ENCODE results near the gene AP2A1. TPM values are rescaled to one million over a fixed set of nuclear protein-coding genes. Genes with fewer than 3 reads are reported as not detected.

The AP2A1 gene
- total and polyA plus RNA-seq, 2 experiments from 2014 or later, result 64.9 to 124 TPM

DNA sequence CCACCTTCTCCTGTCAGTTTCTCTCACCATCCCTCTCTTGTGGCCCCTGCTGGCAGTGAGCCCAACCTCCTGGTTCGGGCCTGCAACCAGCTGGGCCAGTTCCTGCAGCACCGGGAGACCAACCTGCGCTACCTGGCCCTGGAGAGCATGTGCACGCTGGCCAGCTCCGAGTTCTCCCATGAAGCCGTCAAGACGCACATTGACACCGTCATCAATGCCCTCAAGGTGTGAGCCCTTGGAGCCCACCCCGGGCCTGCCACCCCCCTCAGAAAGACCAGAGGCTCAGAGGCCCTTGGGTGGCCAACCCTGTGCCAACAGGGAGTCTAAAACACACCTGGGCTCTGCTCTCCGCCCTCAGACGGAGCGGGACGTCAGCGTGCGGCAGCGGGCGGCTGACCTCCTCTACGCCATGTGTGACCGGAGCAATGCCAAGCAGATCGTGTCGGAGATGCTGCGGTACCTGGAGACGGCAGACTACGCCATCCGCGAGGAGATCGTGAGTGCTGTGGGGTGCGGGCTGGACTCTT lies 32.5 kb downstream of the AP2A1 start:
- no peaks in the 10 kb centered on the region for H4K20me1 ChIP-seq (ENCODE audit: insufficient read depth)
- no peak overlapping the region for H2AFZ ChIP-seq
- no peak for TF ChIP-seq EZH2phosphoT487 (IDR thresholded peaks at IDR 0.05; ENCODE audit: insufficient read depth, low read depth)
- TF ChIP-seq EZH2 (IDR thresholded peaks at IDR 0.05; ENCODE audit: insufficient read depth, poor library complexity, severe bottlenecking), result no peak
- H3K4me2 ChIP-seq (ENCODE audit: unreplicated experiment), result no peak overlapping the region
- no peaks in the 10 kb centered on the region for H3K9me3 ChIP-seq (ENCODE audit: low read depth)
- H3K9ac ChIP-seq, result no peak overlapping the region
- no peaks in the 10 kb centered on the region for H3K27me3 ChIP-seq (replicated peaks; ENCODE audit: insufficient read depth)
- no peaks in the 10 kb centered on the region for H3K79me2 ChIP-seq (ENCODE audit: insufficient read depth)
- no peak overlapping the region for H3K4me3 ChIP-seq
- H3K4me1 ChIP-seq (ENCODE audit: insufficient read depth), result no peaks in the 10 kb centered on the region
- WGBS, 2 experiments (ENCODE audit: low coverage in 1 of 2, low lambda C conversion rate in 2 of 2, missing lambda C conversion rate in 2 of 2), result 85 to 88% methylated on average over 20 to 28 of the region's 28 CpGs
- H3K36me3 ChIP-seq (ENCODE audit: low read depth), result peaks cover 25% of the 10 kb centered on the region; the same call in 1 of the 2 replicates
- no peak overlapping the region for H3K27ac ChIP-seq
- no peaks in the 10 kb centered on the region for H3K9me2 ChIP-seq (ENCODE audit: insufficient read depth)
- H3F3A ChIP-seq (ENCODE audit: insufficient read depth), result no peaks in the 10 kb centered on the region
- DNase-seq, result no peak
- in situ Hi-C loops (cut with MboI), result no loop called here

DNA sequence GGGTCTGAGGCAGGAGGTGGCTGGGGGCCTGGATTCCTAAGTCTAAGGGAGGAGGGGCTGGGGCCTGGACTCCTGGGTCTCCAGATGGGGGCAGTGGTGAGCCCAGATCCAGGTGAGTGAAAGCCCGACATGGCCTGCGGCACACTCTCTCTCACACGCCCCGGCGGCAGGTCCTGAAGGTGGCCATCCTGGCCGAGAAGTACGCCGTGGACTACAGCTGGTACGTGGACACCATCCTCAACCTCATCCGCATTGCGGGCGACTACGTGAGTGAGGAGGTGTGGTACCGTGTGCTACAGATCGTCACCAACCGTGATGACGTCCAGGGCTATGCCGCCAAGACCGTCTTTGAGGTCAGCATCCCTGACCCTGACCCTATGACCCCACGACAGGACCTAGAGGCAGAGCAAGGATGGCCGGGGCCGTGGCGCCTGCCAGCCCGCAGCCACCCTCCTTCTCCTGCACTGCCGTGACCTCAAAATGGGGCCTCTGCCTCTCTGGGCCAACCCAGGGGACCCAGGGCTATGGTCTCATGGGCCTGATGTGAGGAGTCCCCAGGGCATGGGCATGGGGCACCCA lies 33.1 kb downstream of the AP2A1 start:
- no peaks in the 10 kb centered on the region for H3K27me3 ChIP-seq (replicated peaks; ENCODE audit: insufficient read depth)
- no peak overlapping the region for H3K27ac ChIP-seq
- no peak overlapping the region for H3K4me3 ChIP-seq
- no peaks in the 10 kb centered on the region for H3K9me2 ChIP-seq (ENCODE audit: insufficient read depth)
- DNase-seq, result no peak
- peaks cover 25% of the 10 kb centered on the region; the same call in 1 of the 2 replicates for H3K36me3 ChIP-seq (ENCODE audit: low read depth)
- H4K20me1 ChIP-seq (ENCODE audit: insufficient read depth), result no peaks in the 10 kb centered on the region
- H3K79me2 ChIP-seq (ENCODE audit: insufficient read depth), result no peaks in the 10 kb centered on the region
- no peak overlapping the region for H3K9ac ChIP-seq
- TF ChIP-seq EZH2 (IDR thresholded peaks at IDR 0.05; ENCODE audit: insufficient read depth, poor library complexity, severe bottlenecking) (no peak), EZH2phosphoT487 (IDR thresholded peaks at IDR 0.05; ENCODE audit: insufficient read depth, low read depth) (no peak)
- no peaks in the 10 kb centered on the region for H3F3A ChIP-seq (ENCODE audit: insufficient read depth)
- H2AFZ ChIP-seq, result no peak overlapping the region
- WGBS, 2 experiments (ENCODE audit: low coverage in 1 of 2, low lambda C conversion rate in 2 of 2, missing lambda C conversion rate in 2 of 2), result 92 to 93% methylated on average over 22 to 25 of the region's 25 CpGs
- in situ Hi-C loops (cut with MboI), result no loop called here
- no peaks in the 10 kb centered on the region for H3K9me3 ChIP-seq (ENCODE audit: low read depth)
- no peaks in the 10 kb centered on the region for H3K4me1 ChIP-seq (ENCODE audit: insufficient read depth)
- H3K4me2 ChIP-seq (ENCODE audit: unreplicated experiment), result no peak overlapping the region

DNA sequence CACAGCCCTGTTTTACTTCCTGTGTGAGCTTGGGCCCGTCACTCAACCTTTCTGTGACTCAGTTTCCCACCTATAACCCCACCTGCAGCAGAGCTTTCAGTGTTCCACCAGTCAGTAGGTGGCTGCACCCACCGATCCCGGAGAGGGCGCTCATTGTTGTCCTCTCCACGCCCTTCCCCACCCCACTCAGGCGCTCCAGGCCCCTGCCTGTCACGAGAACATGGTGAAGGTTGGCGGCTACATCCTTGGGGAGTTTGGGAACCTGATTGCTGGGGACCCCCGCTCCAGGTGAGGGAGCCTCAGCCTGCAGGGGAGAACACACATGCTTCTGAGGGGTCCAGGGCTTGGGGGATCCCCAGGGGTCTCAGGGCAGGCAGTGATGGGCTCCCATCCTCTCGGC lies 34.0 kb downstream of the AP2A1 start:
- Histone ChIP-seq H3K9ac (no peak overlapping the region), H3K27me3 (replicated peaks; ENCODE audit: insufficient read depth) (no peaks in the 10 kb centered on the region), H2AFZ (no peak overlapping the region), H3K4me3 (no peak overlapping the region), H3K9me3 (ENCODE audit: low read depth) (no peaks in the 10 kb centered on the region), H3K27ac (no peak overlapping the region), H3K79me2 (ENCODE audit: insufficient read depth) (no peaks in the 10 kb centered on the region), H3K9me2 (ENCODE audit: insufficient read depth) (no peaks in the 10 kb centered on the region), H4K20me1 (ENCODE audit: insufficient read depth) (no peaks in the 10 kb centered on the region), H3K4me2 (ENCODE audit: unreplicated experiment) (no peak overlapping the region), H3K36me3 (ENCODE audit: low read depth) (peaks cover 23% of the 10 kb centered on the region; the same call in 1 of the 2 replicates), H3F3A (ENCODE audit: insufficient read depth) (no peaks in the 10 kb centered on the region), H3K4me1 (ENCODE audit: insufficient read depth) (no peaks in the 10 kb centered on the region)
- 88 to 92% methylated on average over 8 to 9 of the region's 10 CpGs for WGBS, 2 experiments (ENCODE audit: low coverage in 1 of 2, low lambda C conversion rate in 2 of 2, missing lambda C conversion rate in 2 of 2)
- in situ Hi-C loops (cut with MboI), result no loop called here
- DNase-seq, result no peak
- TF ChIP-seq EZH2phosphoT487 (IDR thresholded peaks at IDR 0.05; ENCODE audit: insufficient read depth, low read depth) (no peak), EZH2 (IDR thresholded peaks at IDR 0.05; ENCODE audit: insufficient read depth, poor library complexity, severe bottlenecking) (no peak)

DNA sequence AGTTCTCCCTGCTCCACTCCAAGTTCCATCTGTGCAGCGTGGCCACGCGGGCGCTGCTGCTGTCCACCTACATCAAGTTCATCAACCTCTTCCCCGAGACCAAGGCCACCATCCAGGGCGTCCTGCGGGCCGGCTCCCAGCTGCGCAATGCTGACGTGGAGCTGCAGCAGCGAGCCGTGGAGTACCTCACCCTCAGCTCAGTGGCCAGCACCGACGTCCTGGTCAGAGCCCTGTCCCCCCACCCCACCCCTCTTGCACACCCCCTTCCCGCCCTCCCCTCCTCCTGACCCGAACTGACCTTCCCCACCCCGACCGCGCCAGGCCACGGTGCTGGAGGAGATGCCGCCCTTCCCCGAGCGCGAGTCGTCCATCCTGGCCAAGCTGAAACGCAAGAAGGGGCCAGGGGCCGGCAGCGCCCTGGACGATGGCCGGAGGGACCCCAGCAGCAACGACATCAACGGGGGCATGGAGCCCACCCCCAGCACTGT lies 34.6 kb downstream of the AP2A1 start:
- Histone ChIP-seq H3F3A (ENCODE audit: insufficient read depth) (no peaks in the 10 kb centered on the region), H3K4me1 (ENCODE audit: insufficient read depth) (no peaks in the 10 kb centered on the region), H3K9ac (0 out of 2 replicates have a peak overlapping the region, but pooled peaks have one; percentile 31), H3K9me2 (ENCODE audit: insufficient read depth) (no peaks in the 10 kb centered on the region), H3K27me3 (replicated peaks; ENCODE audit: insufficient read depth) (no peaks in the 10 kb centered on the region), H3K27ac (no peak overlapping the region), H3K36me3 (ENCODE audit: low read depth) (peaks cover 21% of the 10 kb centered on the region; the same call in 1 of the 2 replicates), H2AFZ (no peak overlapping the region), H3K79me2 (ENCODE audit: insufficient read depth) (no peaks in the 10 kb centered on the region), H3K9me3 (ENCODE audit: low read depth) (no peaks in the 10 kb centered on the region), H3K4me2 (ENCODE audit: unreplicated experiment) (no peak overlapping the region), H3K4me3 (peak overlapping the region; percentile 42; the same call in 1 of the 2 replicates), H4K20me1 (ENCODE audit: insufficient read depth) (no peaks in the 10 kb centered on the region)
- TF ChIP-seq EZH2 (IDR thresholded peaks at IDR 0.05; ENCODE audit: insufficient read depth, poor library complexity, severe bottlenecking), result no peak
- TF ChIP-seq EZH2phosphoT487 (IDR thresholded peaks at IDR 0.05; ENCODE audit: insufficient read depth, low read depth), result no peak
- DNase-seq, result no peak
- WGBS, 2 experiments (ENCODE audit: low coverage in 1 of 2, low lambda C conversion rate in 2 of 2, missing lambda C conversion rate in 2 of 2), result 46 to 48% methylated on average over 19 to 32 of the region's 32 CpGs
- in situ Hi-C loops (cut with MboI), result no loop called here
